Activated T-helper 1 cell treated with Interleukin-2 at 50 U/mL for 16 hours (primary cell): ENCODE results near the gene GLIPR2.
"Not testable (repeated sequence)": the region's sequence is repeated elsewhere in the genome, so short reads cannot be mapped to it uniquely, and the experiment has no call there.

Source experiments
- DNase-seq: peaks from one replicate; pipeline ENCODE4 v3.0.0-alpha.2; 2020; ENCODE audit warnings: low read depth

Gene GLIPR2

GRCh38 chr9:36136272-36136893, at the start of gene GLIPR2:
GLIPR2 (plus strand) TSS chr9:36136733; CDS start chr9:36136779, 46 bp downstream.
- peak; percentile 71 for DNase-seq

GRCh38 chr9:36087054-36087453, 49.5 kb upstream of the GLIPR2 start:
- DNase-seq = not testable (repeated sequence)

GRCh38 chr9:36088020-36088419, 48.5 kb upstream of the GLIPR2 start:
- DNase-seq = no peak

- DNase-seq = no peak
Measured at GRCh38 chr9:36091026-36091953, 45.2 kb upstream of the GLIPR2 start.

GRCh38 chr9:36092014-36092413, 44.5 kb upstream of the GLIPR2 start:
- DNase-seq = no peak

- no peak for DNase-seq
Measured at GRCh38 chr9:36092509-36093215, 43.9 kb upstream of the GLIPR2 start.

GRCh38 chr9:36093384-36093783, 43.1 kb upstream of the GLIPR2 start:
- DNase-seq = no peak

GRCh38 chr9:36099718-36100117, 36.8 kb upstream of the GLIPR2 start:
- no peak for DNase-seq

- DNase-seq = no peak
Measured at GRCh38 chr9:36100532-36100931, 36.0 kb upstream of the GLIPR2 start.

- no peak for DNase-seq
Measured at GRCh38 chr9:36101916-36102741, 34.4 kb upstream of the GLIPR2 start.

- DNase-seq = peak; percentile 72
Measured at GRCh38 chr9:36102742-36103495, 33.6 kb upstream of the GLIPR2 start.

- DNase-seq = no peak
Measured at GRCh38 chr9:36109071-36109470, 27.5 kb upstream of the GLIPR2 start.

- no peak for DNase-seq
Measured at GRCh38 chr9:36110434-36110833, 26.1 kb upstream of the GLIPR2 start.

GRCh38 chr9:36112516-36112915, 24.0 kb upstream of the GLIPR2 start:
- DNase-seq = no peak

- DNase-seq = no peak
Measured at GRCh38 chr9:36113999-36114398, 22.5 kb upstream of the GLIPR2 start.

GRCh38 chr9:36116593-36116992, 19.9 kb upstream of the GLIPR2 start:
- no peak for DNase-seq

GRCh38 chr9:36118201-36118600, 18.3 kb upstream of the GLIPR2 start:
- DNase-seq = no peak

- no peak for DNase-seq
Measured at GRCh38 chr9:36118706-36119105, 17.8 kb upstream of the GLIPR2 start.

GRCh38 chr9:36119476-36119875, 17.1 kb upstream of the GLIPR2 start:
- DNase-seq = no peak

- DNase-seq = no peak
Measured at GRCh38 chr9:36120705-36121104, 15.8 kb upstream of the GLIPR2 start.

- no peak for DNase-seq
Measured at GRCh38 chr9:36121971-36122370, 14.6 kb upstream of the GLIPR2 start.
